GM11168 (cell line): ENCODE measurements around the gene ZNF280A.
"Not testable (repeated sequence)": the region's sequence is repeated elsewhere in the genome, so short reads cannot be mapped to it uniquely, and the experiment has no call there.

ENCODE experiments used
- in situ Hi-C: fragments of 300-500 bp; cut with MboI; formaldehyde crosslinking; loops from one replicate; pipeline ENCODE4 v1.12.0; 2022; ENCODE audit warnings: low sequenced_read_pairs; ENCODE audit not compliant: unreplicated experiment

ZNF280A gene

GRCh38 chr22:22545084-22545483 is 25.0 kb upstream of the ZNF280A start:
- in situ Hi-C loops = no loop called here

GRCh38 chr22:22538226-22538989 is 18.3 kb upstream of the ZNF280A start:
- in situ Hi-C loops = no loop called here

GRCh38 chr22:22536916-22537315 is 16.8 kb upstream of the ZNF280A start:
- in situ Hi-C loops = no loop called here

GRCh38 chr22:22536515-22536914 is 16.4 kb upstream of the ZNF280A start:
- in situ Hi-C loops = no loop called here

- in situ Hi-C loops = no loop called here
Measured at GRCh38 chr22:22535662-22536061, 15.6 kb upstream of the ZNF280A start.

GRCh38 chr22:22534604-22535415 is 14.7 kb upstream of the ZNF280A start:
- in situ Hi-C loops = no loop called here

GRCh38 chr22:22533863-22534262 is 13.8 kb upstream of the ZNF280A start:
- in situ Hi-C loops = no loop called here

- in situ Hi-C loops = no loop called here
Measured at GRCh38 chr22:22533417-22533816, 13.3 kb upstream of the ZNF280A start.

- in situ Hi-C loops = not testable (repeated sequence)
Measured at GRCh38 chr22:22532547-22533071, 12.5 kb upstream of the ZNF280A start.

GRCh38 chr22:22531770-22532546 is 11.9 kb upstream of the ZNF280A start:
- in situ Hi-C loops = no loop called here

- in situ Hi-C loops = loop anchor here (5.0 kb wide), 1 partner anchor 44 kb away; no protein-coding TSS in a partner anchor
Measured at GRCh38 chr22:22528780-22529179, 8.7 kb upstream of the ZNF280A start.

- in situ Hi-C loops = loop anchor here (5.0 kb wide), 1 partner anchor 45 kb away; no protein-coding TSS in a partner anchor
Measured at GRCh38 chr22:22527312-22527711, 7.2 kb upstream of the ZNF280A start.

- in situ Hi-C loops = loop anchor here (5.0 kb wide), 1 partner anchor 46 kb away; no protein-coding TSS in a partner anchor
Measured at GRCh38 chr22:22526125-22526912, 6.2 kb upstream of the ZNF280A start.

- in situ Hi-C loops = no loop called here
Measured at GRCh38 chr22:22523494-22523893, 3.4 kb upstream of the ZNF280A start.

GRCh38 chr22:22521631-22522030 is 1.6 kb upstream of the ZNF280A start:
- in situ Hi-C loops = no loop called here

GRCh38 chr22:22520667-22521602 is 865 bp upstream of the ZNF280A start:
- in situ Hi-C loops = no loop called here

GRCh38 chr22:22519591-22519990 is 479 bp downstream of the ZNF280A start:
- in situ Hi-C loops = no loop called here

- in situ Hi-C loops = no loop called here
Measured at GRCh38 chr22:22516992-22517391, 3.1 kb downstream of the ZNF280A start.
